Measurements from ENCODE around the gene ANXA11.
"Not testable (repeated sequence)": the region's sequence is repeated elsewhere in the genome, so short reads cannot be mapped to it uniquely, and the experiment has no call there.

GRCh38 chr10:80202530-80202929, 2.8 kb downstream of the ANXA11 start:
- TF ChIP-seq, protein P1, sequence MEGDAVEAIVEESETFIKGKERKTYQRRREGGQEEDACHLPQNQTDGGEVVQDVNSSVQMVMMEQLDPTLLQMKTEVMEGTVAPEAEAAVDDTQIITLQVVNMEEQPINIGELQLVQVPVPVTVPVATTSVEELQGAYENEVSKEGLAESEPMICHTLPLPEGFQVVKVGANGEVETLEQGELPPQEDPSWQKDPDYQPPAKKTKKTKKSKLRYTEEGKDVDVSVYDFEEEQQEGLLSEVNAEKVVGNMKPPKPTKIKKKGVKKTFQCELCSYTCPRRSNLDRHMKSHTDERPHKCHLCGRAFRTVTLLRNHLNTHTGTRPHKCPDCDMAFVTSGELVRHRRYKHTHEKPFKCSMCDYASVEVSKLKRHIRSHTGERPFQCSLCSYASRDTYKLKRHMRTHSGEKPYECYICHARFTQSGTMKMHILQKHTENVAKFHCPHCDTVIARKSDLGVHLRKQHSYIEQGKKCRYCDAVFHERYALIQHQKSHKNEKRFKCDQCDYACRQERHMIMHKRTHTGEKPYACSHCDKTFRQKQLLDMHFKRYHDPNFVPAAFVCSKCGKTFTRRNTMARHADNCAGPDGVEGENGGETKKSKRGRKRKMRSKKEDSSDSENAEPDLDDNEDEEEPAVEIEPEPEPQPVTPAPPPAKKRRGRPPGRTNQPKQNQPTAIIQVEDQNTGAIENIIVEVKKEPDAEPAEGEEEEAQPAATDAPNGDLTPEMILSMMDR (IDR thresholded peaks at IDR 0.05; ENCODE audit: low read depth, low read length, poor library complexity, severe bottlenecking) = not testable (repeated sequence)
- not testable (repeated sequence) for TF ChIP-seq EZH2phosphoT487 (IDR thresholded peaks at IDR 0.05; ENCODE audit: borderline replicate concordance, low read length)

Data from DOHH2 (cell line).